Endothelial cell of umbilical vein (primary cell): ENCODE results near the gene AKAP6. TPM values are rescaled to one million over a fixed set of nuclear protein-coding genes. Genes with fewer than 3 reads are reported as not detected.

Experiments
- BruUV-seq: library from RNA; stranded (reverse); fragments of 400-500 nt; replicated peaks from 2 replicates; lab custom pipeline; 2021; lab: Mats Ljungman, UMichigan
- CTCF ChIA-PET: fragments of 300-600, 350-600 bp; sonication (Branson Sonifier 250); formaldehyde crosslinking; loops from one replicate; lab custom pipeline; 2021; ENCODE audit warnings: antibody characterized with exemption, inconsistent platforms; lab: Charles Lee
- POLR2A ChIA-PET: fragments of 300-600, 350-600 bp; sonication (Branson Sonifier 250); formaldehyde crosslinking; loops from one replicate; lab custom pipeline; 2021; ENCODE audit warnings: antibody characterized with exemption, inconsistent platforms; lab: Charles Lee
- DNase-seq: peaks from one replicate; pipeline ENCODE4 v3.0.0-alpha.2; 2011; ENCODE audit warnings: low read depth, low spot score
- FAIRE-seq: peaks from 2 replicates; lab custom pipeline; 2011; peaks lifted over from hg19 to GRCh38; lab: Jason Lieb, UNC
- H2AFZ ChIP-seq: 2 replicates; pipeline ENCODE4 v1.6.0; 2012; ENCODE audit warnings: low read depth, low read length, control low read depth, inconsistent platforms
- H3K27ac ChIP-seq: 2 replicates; pipeline ENCODE4 v1.5.1; 2011; ENCODE audit warnings: low read depth, mild to moderate bottlenecking, control low read depth, low read length, moderate library complexity; ENCODE audit not compliant: insufficient read depth
- H3K27me3 ChIP-seq, 2 experiments: 2 replicates each; pipeline versions ENCODE4 v1.6.0 to v1.6.1; 2011; ENCODE audit warnings: low read length in 2 of 2, mixed read lengths in 1 of 2; ENCODE audit not compliant: control insufficient read depth in 2 of 2, insufficient read depth in 2 of 2
- H3K36me3 ChIP-seq, 2 experiments: 2 replicates in 1 of 2; 3 replicates in 1 of 2; pipeline ENCODE4 v1.5.1; 2011; ENCODE audit warnings: low read length in 2 of 2, mild to moderate bottlenecking in 1 of 2, moderate library complexity in 1 of 2; ENCODE audit not compliant: control insufficient read depth in 2 of 2, insufficient read depth in 2 of 2; ENCODE audit errors: extremely low read depth in 1 of 2
- H3K4me1 ChIP-seq: 3 replicates; pipeline ENCODE4 v1.5.1; 2011; ENCODE audit warnings: mild to moderate bottlenecking, low read length; ENCODE audit not compliant: control insufficient read depth, insufficient read depth; ENCODE audit errors: extremely low read depth
- H3K4me2 ChIP-seq: 2 replicates; pipeline ENCODE4 v1.6.1; 2011; ENCODE audit warnings: low read length, control low read depth, mixed read lengths; ENCODE audit not compliant: insufficient read depth
- H3K4me3 ChIP-seq, 3 experiments: fragments of 200-600 bp in 1 of 3; sonication (generic), shearing (Covaris generic) in 1 of 3; replicated peaks in 1 of 3; 2 replicates each; pipeline ENCODE4 v1.5.1; 2011 to 2016; ENCODE audit warnings: control low read depth in 3 of 3, low read length in 3 of 3, mild to moderate bottlenecking in 2 of 3, inconsistent platforms in 1 of 3, low read depth in 1 of 3, moderate library complexity in 1 of 3; ENCODE audit not compliant: insufficient read depth in 1 of 3
- H3K79me2 ChIP-seq: 2 replicates; pipeline ENCODE4 v1.6.0; 2012; ENCODE audit warnings: low read length, inconsistent platforms; ENCODE audit not compliant: control insufficient read depth, insufficient read depth
- H3K9ac ChIP-seq: replicated peaks from 2 replicates; pipeline ENCODE3; 2011; ENCODE audit warnings: low read length, control low read depth; ENCODE audit not compliant: insufficient read depth; ENCODE audit errors: extremely low read depth
- H3K9me1 ChIP-seq: replicated peaks from 3 replicates; pipeline ENCODE4 v1.6.0; 2011; ENCODE audit warnings: mild to moderate bottlenecking, low read length; ENCODE audit not compliant: control insufficient read depth, insufficient read depth; ENCODE audit errors: extremely low read depth
- H3K9me3 ChIP-seq: replicated peaks from 2 replicates; pipeline ENCODE4 v1.5.1; 2012; ENCODE audit warnings: low read length, inconsistent platforms; ENCODE audit not compliant: control insufficient read depth, insufficient read depth
- H4K20me1 ChIP-seq: replicated peaks from 2 replicates; pipeline ENCODE3; 2011; ENCODE audit warnings: mild to moderate bottlenecking, low read length; ENCODE audit not compliant: control insufficient read depth, insufficient read depth; ENCODE audit errors: extremely low read depth
- CTCF ChIP-seq, 2 donors: IDR thresholded peaks; 1 replicate in 1 of 2; 2 replicates in 1 of 2; pipeline ENCODE4 v1.5.1; 2011; ENCODE audit warnings: low read length in 2 of 2, mild to moderate bottlenecking in 2 of 2, moderate library complexity in 2 of 2, control low read depth in 1 of 2, inconsistent platforms in 1 of 2, low read depth in 1 of 2; ENCODE audit not compliant: insufficient read depth in 1 of 2; ENCODE audit errors: extremely low read depth in 1 of 2
- EZH2 ChIP-seq: IDR thresholded peaks from 2 replicates; pipeline ENCODE4 v1.6.1; 2012; ENCODE audit warnings: borderline replicate concordance, low read depth, mild to moderate bottlenecking, moderate library complexity, low read length, inconsistent platforms; ENCODE audit not compliant: severe bottlenecking
- FOS ChIP-seq: IDR thresholded peaks from 2 replicates; pipeline ENCODE4 v1.6.1; 2011; ENCODE audit warnings: mild to moderate bottlenecking, low read length, moderate library complexity, borderline replicate concordance; ENCODE audit not compliant: insufficient read depth
- GATA2 ChIP-seq: IDR thresholded peaks from 2 replicates; pipeline ENCODE4 v1.7.0; 2011; ENCODE audit warnings: low read depth, mild to moderate bottlenecking, moderate library complexity, mixed read lengths, low read length; ENCODE audit not compliant: insufficient read length, insufficient read depth
- JUN ChIP-seq: IDR thresholded peaks from 2 replicates; pipeline ENCODE4 v1.6.1; 2011; ENCODE audit warnings: borderline replicate concordance, low read depth; ENCODE audit not compliant: insufficient read length, insufficient read depth
- MAX ChIP-seq: IDR thresholded peaks from 2 replicates; pipeline ENCODE4 v1.6.1; 2011; ENCODE audit not compliant: insufficient read depth, insufficient read length
- MYC ChIP-seq: IDR thresholded peaks from one replicate; pipeline ENCODE4 v1.6.1; 2011; ENCODE audit warnings: mild to moderate bottlenecking, low read depth, low read length
- POLR2A ChIP-seq: IDR thresholded peaks from 2 replicates; pipeline ENCODE4 v1.6.1; 2012; ENCODE audit warnings: low read depth, mild to moderate bottlenecking, control low read depth, low read length
- POLR2AphosphoS5 ChIP-seq: IDR thresholded peaks from 2 replicates; pipeline ENCODE4 v1.6.1; 2012; ENCODE audit warnings: low read depth, mild to moderate bottlenecking, control low read depth, low read length, moderate library complexity; ENCODE audit not compliant: insufficient read depth
- dilution Hi-C: fragments of 300-500 bp; cut with MboI; formaldehyde crosslinking; loops from one replicate; pipeline ENCODE4 v1.15.0; 2019; ENCODE audit warnings: low sequenced_read_pairs; ENCODE audit not compliant: extremely low pct_ligation_motif_present
- intact Hi-C: fragments of 100-400 bp; cut with micrococcal nuclease; formaldehyde crosslinking; loops from one replicate; pipeline ENCODE4 v1.10.0; 2022
- polyA plus RNA-seq, 4 experiments: library from polyadenylated mRNA; depleted of rRNA in 3 of 4; stranded (reverse) in 3 of 4; unstranded in 1 of 4; fragments of >200 nt; gene quantifications; 2 replicates each; pipeline versions ENCODE4 v1.2.1 to v1.2.3, GENCODE V29; 2011 to 2012; ENCODE audit warnings: missing spikeins in 1 of 4
- total RNA-seq: library from RNA; stranded (reverse); gene quantifications from 2 replicates; pipeline ENCODE4 v1.2.3, GENCODE V29; 2021

AKAP6 gene
- total and polyA plus RNA-seq, 2 donors (not counting 3 experiments of a cell fraction or from before 2014, with no cell fraction given) = 0.03 to 0.49 TPM

GRCh38 chr14:32480337-32480736, 151.2 kb downstream of the AKAP6 start:
- H3K9me1 ChIP-seq = no peaks in the 10 kb centered on the region
- no peaks in the 10 kb centered on the region for H3K27me3 ChIP-seq
- H3K4me3 ChIP-seq = no peak overlapping the region
- H3K9ac ChIP-seq = no peak overlapping the region
- no TSS peak for BruUV-seq
- no peak overlapping the region for H2AFZ ChIP-seq
- TF ChIP-seq FOS (no peak), POLR2A (no peak), JUN (no peak), MYC (no peak), CTCF (IDR thresholded peaks at IDR 0.05; ENCODE audit: extremely low read depth in 1 of 2, insufficient read depth in 1 of 2, low read depth in 1 of 2, low read length in 2 of 2) (no peak), GATA2 (no peak), EZH2 (no peak), POLR2AphosphoS5 (no peak), MAX (no peak)
- CTCF ChIA-PET = no interaction called here
- DNase-seq (no peak), FAIRE-seq (no peak)
- POLR2A ChIA-PET = no interaction called here
- H4K20me1 ChIP-seq = no peaks in the 10 kb centered on the region
- intact Hi-C loops = no loop called here
- H3K27ac ChIP-seq = no peak overlapping the region
- dilution Hi-C loops = no loop called here
- no peaks in the 10 kb centered on the region for H3K36me3 ChIP-seq
- H3K79me2 ChIP-seq = no peaks in the 10 kb centered on the region
- no peak overlapping the region for H3K4me2 ChIP-seq
- no peaks in the 10 kb centered on the region for H3K9me3 ChIP-seq
- no peaks in the 10 kb centered on the region for H3K4me1 ChIP-seq
